SH-SY5Y (cell line): Measurements from ENCODE around the gene MDM2.

Experiments used
- GATA2 ChIP-seq: IDR thresholded peaks from 2 replicates; pipeline ENCODE4 v1.6.1; 2011; ENCODE audit warnings: mild to moderate bottlenecking, low read depth, low read length
- GATA3 ChIP-seq: IDR thresholded peaks from 2 replicates; pipeline ENCODE4 v1.6.1; 2011; ENCODE audit warnings: low read depth, mild to moderate bottlenecking, low read length, moderate library complexity

MDM2 gene

GRCh38 chr12:68827895-68828671 lies 20.1 kb downstream of the MDM2 start:
- TF ChIP-seq GATA2 (no peak), GATA3 (no peak)

- TF ChIP-seq GATA3 (no peak), GATA2 (no peak)
Observed at GRCh38 chr12:68828672-68829068, 20.7 kb downstream of the MDM2 start.

- no peak for TF ChIP-seq GATA3
- TF ChIP-seq GATA2 = no peak
Observed at GRCh38 chr12:68831272-68831671, 23.3 kb downstream of the MDM2 start.

GRCh38 chr12:68831751-68832503 lies 23.9 kb downstream of the MDM2 start:
- no peak for TF ChIP-seq GATA3
- no peak for TF ChIP-seq GATA2

- TF ChIP-seq GATA2 (no peak), GATA3 (no peak)
Observed at GRCh38 chr12:68832504-68832867, 24.5 kb downstream of the MDM2 start.

GRCh38 chr12:68833508-68833907 lies 25.5 kb downstream of the MDM2 start:
- TF ChIP-seq GATA2 = no peak
- no peak for TF ChIP-seq GATA3

- TF ChIP-seq GATA2 = no peak
Observed at GRCh38 chr12:68835333-68835908, 27.4 kb downstream of the MDM2 start.

GRCh38 chr12:68837215-68837614 lies 29.2 kb downstream of the MDM2 start:
- TF ChIP-seq GATA3 (no peak), GATA2 (no peak)

GRCh38 chr12:68838046-68838886 lies 30.3 kb downstream of the MDM2 start:
- TF ChIP-seq GATA3 (no peak), GATA2 (no peak)

GRCh38 chr12:68839183-68840147 lies 31.5 kb downstream of the MDM2 start:
- TF ChIP-seq GATA2 (no peak), GATA3 (no peak)

GRCh38 chr12:68841717-68842116 lies 33.7 kb downstream of the MDM2 start:
- no peak for TF ChIP-seq GATA3
- no peak for TF ChIP-seq GATA2

GRCh38 chr12:68842123-68842522 lies 34.1 kb downstream of the MDM2 start:
- TF ChIP-seq GATA3 (no peak), GATA2 (no peak)

GRCh38 chr12:68842784-68843567 lies 35.0 kb downstream of the MDM2 start:
- TF ChIP-seq GATA3 (no peak), GATA2 (no peak)
